ENCODE data around the gene FSCN2. TPM values are rescaled to one million over a fixed set of nuclear protein-coding genes. Genes with fewer than 3 reads are reported as not detected.

Gene FSCN2
- polyA plus RNA-seq, 1 donor (not counting 4 experiments of a cell fraction or from before 2014, with no cell fraction given): not detected

DNA sequence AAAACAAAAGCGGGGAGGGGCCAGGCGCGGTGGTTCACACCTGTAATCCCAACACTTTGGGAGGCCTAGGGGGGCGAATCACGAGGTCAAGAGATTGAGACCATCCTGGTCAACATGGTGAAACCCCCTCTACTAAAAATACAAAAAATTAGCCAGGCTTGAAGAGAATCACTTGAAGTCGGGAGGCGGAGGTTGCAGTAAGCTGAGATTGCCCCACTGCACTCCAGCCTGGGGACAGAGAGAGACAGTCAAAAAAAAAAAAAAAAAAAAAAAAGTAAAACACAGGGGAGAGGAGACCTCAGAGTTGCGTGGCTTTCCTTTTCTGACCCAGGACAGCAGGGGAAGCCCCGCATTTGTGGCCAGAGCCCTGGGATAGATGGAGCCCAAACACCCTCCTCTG lies 35.5 kb upstream of the FSCN2 start:
- FAIRE-seq: no peak

DNA sequence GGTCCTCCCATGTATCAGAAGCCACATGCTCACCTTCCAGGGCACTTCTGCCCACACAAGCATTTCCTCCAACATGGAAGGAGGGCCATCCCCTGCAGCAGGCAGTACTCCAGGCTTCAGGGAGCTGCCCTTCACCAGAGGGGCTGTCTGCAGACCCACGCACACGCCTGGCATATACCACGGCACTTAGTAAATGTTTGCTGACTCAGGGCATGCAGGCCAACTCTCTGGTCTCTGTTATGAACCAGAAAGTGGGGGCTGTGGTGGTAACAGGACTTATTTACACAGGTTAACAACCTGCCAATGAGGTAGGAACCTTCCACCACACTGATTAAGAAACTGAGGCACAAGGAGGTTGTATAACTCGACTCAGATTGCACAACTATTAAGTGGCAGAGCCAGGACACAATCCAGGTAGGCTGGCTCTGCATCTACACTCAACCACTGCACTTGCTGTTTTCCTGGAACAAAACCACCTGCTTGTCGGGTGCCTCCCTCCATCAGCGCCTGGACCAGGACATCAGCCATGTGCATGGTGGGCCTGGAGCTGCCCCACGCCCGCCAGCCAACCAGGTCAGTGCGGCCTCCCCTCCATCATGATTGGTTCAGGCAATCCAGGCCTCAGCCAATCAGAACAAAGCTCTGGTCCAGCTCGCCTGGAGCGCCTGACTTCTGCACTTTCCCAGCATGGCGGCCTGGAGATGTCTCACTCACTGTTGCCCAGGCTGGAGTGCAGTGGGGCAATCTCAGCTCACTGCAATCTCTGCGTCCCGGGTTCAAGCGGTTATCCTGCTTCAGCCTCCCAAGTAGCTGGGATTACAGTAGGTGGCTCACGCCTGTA lies 34.8 kb upstream of the FSCN2 start:
- dilution Hi-C loops (cut with MboI; ENCODE audit: extremely low pct_ligation_motif_present, low sequenced_read_pairs): no loop called here
- Histone ChIP-seq H2AFZ (ENCODE audit: control insufficient read depth, low read length) (no peak overlapping the region), H3K4me3 (ENCODE audit: control insufficient read depth in 2 of 3, extremely low read depth in 1 of 3, insufficient read depth in 2 of 3, low read depth in 1 of 3, low read length in 3 of 3) (no peak overlapping the region), H3K9me3 (ENCODE audit: control insufficient read depth, low read depth, low read length) (no peaks in the 10 kb centered on the region), H4K20me1 (ENCODE audit: control insufficient read depth, extremely low read depth, insufficient read depth, low read length) (no peaks in the 10 kb centered on the region), H3K4me1 (ENCODE audit: control insufficient read depth, extremely low read depth, insufficient read depth, low read length) (no peaks in the 10 kb centered on the region), H3K9ac (ENCODE audit: control insufficient read depth, extremely low read depth, insufficient read depth, low read length) (no peak overlapping the region), H3K4me2 (ENCODE audit: control insufficient read depth, extremely low read depth, insufficient read depth, low read depth, low read length) (no peak overlapping the region), H3K9me1 (ENCODE audit: control insufficient read depth, extremely low read depth, insufficient read depth, low read length) (no peaks in the 10 kb centered on the region), H3K79me2 (ENCODE audit: control insufficient read depth, insufficient read depth, low read length) (no peaks in the 10 kb centered on the region), H3K27ac (ENCODE audit: control insufficient read depth, insufficient read depth, low read length) (no peak overlapping the region), H3K27me3 (ENCODE audit: control insufficient read depth, extremely low read depth, insufficient read depth, low read length) (peaks cover 32% of the 10 kb centered on the region), H3K36me3 (ENCODE audit: control insufficient read depth in 2 of 2, extremely low read depth in 1 of 2, insufficient read depth in 2 of 2, low read length in 2 of 2) (no peaks in the 10 kb centered on the region)
- TF ChIP-seq EZH2 (IDR thresholded peaks at IDR 0.05; ENCODE audit: low read length): no peak
- TF ChIP-seq, protein P1, sequence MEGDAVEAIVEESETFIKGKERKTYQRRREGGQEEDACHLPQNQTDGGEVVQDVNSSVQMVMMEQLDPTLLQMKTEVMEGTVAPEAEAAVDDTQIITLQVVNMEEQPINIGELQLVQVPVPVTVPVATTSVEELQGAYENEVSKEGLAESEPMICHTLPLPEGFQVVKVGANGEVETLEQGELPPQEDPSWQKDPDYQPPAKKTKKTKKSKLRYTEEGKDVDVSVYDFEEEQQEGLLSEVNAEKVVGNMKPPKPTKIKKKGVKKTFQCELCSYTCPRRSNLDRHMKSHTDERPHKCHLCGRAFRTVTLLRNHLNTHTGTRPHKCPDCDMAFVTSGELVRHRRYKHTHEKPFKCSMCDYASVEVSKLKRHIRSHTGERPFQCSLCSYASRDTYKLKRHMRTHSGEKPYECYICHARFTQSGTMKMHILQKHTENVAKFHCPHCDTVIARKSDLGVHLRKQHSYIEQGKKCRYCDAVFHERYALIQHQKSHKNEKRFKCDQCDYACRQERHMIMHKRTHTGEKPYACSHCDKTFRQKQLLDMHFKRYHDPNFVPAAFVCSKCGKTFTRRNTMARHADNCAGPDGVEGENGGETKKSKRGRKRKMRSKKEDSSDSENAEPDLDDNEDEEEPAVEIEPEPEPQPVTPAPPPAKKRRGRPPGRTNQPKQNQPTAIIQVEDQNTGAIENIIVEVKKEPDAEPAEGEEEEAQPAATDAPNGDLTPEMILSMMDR (optimal IDR thresholded peaks at IDR 0.05 in 1 of 3, IDR thresholded peaks at IDR 0.05 in 1 of 3, conservative IDR thresholded peaks at IDR 0.05 in 1 of 3; ENCODE audit: extremely low read depth in 1 of 3, insufficient read depth in 2 of 3, low read length in 3 of 3): no peak
- no peak for DNase-seq (ENCODE audit: low read depth, low spot score)
- no peak for FAIRE-seq

More for the DNA sequence above, 35.5 kb upstream of the FSCN2 start:
- H2AFZ ChIP-seq (ENCODE audit: control insufficient read depth, low read length): no peak overlapping the region
- peaks cover 28% of the 10 kb centered on the region for H3K27me3 ChIP-seq (ENCODE audit: control insufficient read depth, extremely low read depth, insufficient read depth, low read length)
- dilution Hi-C loops (cut with MboI; ENCODE audit: extremely low pct_ligation_motif_present, low sequenced_read_pairs): no loop called here
- no peak overlapping the region for H3K4me3 ChIP-seq (ENCODE audit: control insufficient read depth in 2 of 3, extremely low read depth in 1 of 3, insufficient read depth in 2 of 3, low read depth in 1 of 3, low read length in 3 of 3)
- no peak for DNase-seq (ENCODE audit: low read depth, low spot score)
- no peaks in the 10 kb centered on the region for H3K9me1 ChIP-seq (ENCODE audit: control insufficient read depth, extremely low read depth, insufficient read depth, low read length)
- H3K4me2 ChIP-seq (ENCODE audit: control insufficient read depth, extremely low read depth, insufficient read depth, low read depth, low read length): no peak overlapping the region
- no peaks in the 10 kb centered on the region for H3K9me3 ChIP-seq (ENCODE audit: control insufficient read depth, low read depth, low read length)
- no peaks in the 10 kb centered on the region for H3K79me2 ChIP-seq (ENCODE audit: control insufficient read depth, insufficient read depth, low read length)
- H3K36me3 ChIP-seq (ENCODE audit: control insufficient read depth in 2 of 2, extremely low read depth in 1 of 2, insufficient read depth in 2 of 2, low read length in 2 of 2): no peaks in the 10 kb centered on the region
- TF ChIP-seq, protein P1 (optimal IDR thresholded peaks at IDR 0.05 in 1 of 3, IDR thresholded peaks at IDR 0.05 in 1 of 3, conservative IDR thresholded peaks at IDR 0.05 in 1 of 3; ENCODE audit: extremely low read depth in 1 of 3, insufficient read depth in 2 of 3, low read length in 3 of 3): no peak
- no peak for TF ChIP-seq EZH2 (IDR thresholded peaks at IDR 0.05; ENCODE audit: low read length)
- no peaks in the 10 kb centered on the region for H3K4me1 ChIP-seq (ENCODE audit: control insufficient read depth, extremely low read depth, insufficient read depth, low read length)
- H3K27ac ChIP-seq (ENCODE audit: control insufficient read depth, insufficient read depth, low read length): no peak overlapping the region
- no peak overlapping the region for H3K9ac ChIP-seq (ENCODE audit: control insufficient read depth, extremely low read depth, insufficient read depth, low read length)
- no peaks in the 10 kb centered on the region for H4K20me1 ChIP-seq (ENCODE audit: control insufficient read depth, extremely low read depth, insufficient read depth, low read length)
